HG03064 (cell line): ENCODE data around the gene LEPROT.

ENCODE experiments used
- ATAC-seq: cut with Tn5 transposase; IDR thresholded peaks from one replicate; pipeline ENCODE4 v1.9.1; 2021; ENCODE audit warnings: low read depth; ENCODE audit not compliant: unreplicated experiment

LEPROT gene

DNA sequence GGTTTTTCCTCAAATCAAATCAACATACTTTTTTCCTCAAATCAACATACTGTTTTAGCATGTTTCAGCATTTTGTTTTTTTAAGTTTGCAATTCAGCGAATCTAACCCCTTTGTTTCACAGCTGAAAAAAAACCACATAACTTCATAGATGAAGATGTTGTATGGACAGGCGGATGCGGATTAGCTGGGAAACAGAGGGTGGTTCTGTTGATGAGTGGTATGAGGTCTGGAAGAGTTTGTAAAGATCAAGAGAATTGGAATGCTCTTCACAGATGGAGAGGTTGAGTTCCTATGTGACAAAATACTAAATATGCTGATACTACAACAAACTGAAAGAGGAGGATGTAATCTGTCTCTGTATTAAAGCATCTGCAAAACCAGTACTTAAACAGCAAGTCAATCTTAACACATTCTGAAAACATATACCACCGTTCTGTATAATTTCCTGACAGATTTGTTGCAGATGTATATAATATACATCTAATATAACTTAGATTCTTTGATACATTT lies 10.6 kb upstream of the LEPROT start:
- no peak for ATAC-seq

DNA sequence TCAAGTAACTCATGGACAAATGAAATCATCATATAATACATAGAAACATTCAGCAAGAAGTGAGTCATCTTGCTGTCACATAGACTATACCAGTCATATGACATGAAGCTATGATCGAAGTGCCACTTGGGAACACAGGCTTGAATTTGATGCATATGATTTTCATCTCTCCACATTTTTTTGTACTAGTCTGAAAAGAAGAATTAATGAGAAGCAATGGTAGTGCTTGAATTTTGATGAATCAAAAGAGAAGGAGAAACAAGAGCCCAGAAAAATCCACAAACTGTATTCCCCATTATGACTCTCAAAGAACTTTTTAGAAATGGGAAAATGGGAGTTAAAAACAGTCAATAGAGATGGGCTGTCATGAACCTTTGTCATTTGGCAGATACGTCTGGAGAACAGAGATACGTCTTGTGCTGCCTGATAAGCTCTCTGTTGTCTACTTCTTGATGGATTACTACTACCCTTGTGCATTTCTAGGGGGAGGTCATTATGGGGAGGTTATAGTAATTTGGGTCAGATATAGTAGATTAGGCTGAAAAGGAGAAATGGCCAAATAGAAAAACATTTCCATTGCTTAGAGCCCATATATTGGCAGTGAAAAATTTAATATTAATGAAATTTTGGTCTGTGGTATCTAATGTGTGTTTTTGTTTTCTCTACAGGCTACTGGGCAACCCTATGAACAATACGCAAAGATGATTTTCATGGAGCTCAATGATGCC lies 8.0 kb upstream of the LEPROT start:
- ATAC-seq, result no peak

DNA sequence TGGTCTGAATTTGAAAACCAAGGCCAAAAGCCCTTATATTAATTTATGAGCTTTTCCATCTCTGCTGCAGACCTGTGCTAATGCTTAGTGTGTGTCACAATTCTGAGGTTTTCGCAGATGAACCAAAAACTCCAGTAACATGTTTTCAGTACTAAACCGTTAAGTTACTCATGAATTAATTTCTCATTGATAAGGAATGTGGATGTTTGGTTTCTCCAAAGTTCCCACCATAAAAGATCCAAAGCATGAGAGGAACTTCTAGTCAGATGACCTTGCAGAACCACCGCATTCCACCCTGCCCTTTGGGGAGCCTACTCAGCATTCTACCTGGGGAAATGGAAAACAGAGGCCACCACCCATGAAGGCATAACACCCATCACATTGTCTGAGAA lies 7.5 kb upstream of the LEPROT start:
- ATAC-seq, result no peak

DNA sequence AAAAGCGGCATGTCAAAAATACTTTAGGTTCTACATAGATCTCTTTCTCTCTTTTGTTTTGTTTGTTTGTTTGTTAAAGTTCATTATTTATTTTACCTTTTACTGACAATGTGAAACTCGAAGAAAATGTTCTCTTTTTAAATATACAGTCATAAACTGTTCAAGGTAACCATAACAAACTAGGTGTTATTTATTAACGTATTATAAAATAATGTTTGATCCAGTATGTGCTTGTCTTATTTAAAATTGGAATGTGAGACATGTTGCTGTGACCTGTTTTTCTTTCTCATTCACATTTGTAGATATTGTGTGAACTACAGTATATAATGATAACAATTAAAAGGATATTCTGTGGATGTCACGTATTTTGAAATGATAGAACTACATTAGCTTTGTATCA lies 5.9 kb upstream of the LEPROT start:
- no peak for ATAC-seq

DNA sequence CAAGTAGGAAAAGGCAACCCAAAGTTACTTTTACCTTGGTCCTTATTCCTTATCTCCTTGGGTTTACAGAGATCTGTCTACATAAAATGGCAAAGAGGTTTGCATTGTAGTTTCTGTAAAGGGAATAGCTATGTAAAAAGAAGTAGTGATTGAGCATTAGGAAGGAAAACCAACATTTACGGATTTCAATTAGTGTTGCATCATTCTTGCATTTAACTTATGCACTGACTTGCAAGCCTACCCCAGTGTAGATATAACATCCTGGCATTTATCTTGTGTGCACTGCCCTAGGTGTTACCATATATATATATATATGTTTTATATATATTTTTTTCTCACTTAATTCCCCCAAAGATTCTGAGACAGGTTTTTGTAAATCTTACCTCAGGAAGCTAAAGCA lies 3.7 kb upstream of the LEPROT start:
- ATAC-seq, result no peak

DNA sequence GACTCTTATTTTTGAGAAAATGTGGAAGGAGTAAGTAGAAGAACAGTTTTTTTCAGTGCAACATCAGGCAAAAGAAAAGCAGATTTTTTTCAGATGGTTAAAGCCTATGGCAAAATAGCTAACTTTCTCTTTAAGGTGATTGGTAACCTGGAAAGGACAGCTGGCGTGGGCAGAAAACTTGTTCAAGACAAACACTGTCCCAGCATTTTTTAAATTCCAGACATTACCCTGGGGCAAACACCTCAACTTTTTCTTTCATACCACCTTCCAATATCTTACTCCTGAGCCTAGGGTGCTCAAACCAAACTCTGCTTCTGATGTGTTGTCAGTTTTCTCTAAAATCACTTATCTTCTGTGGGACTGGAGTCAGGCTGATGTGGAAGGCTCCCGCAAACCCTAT lies 2.7 kb upstream of the LEPROT start:
- ATAC-seq, result no peak

DNA sequence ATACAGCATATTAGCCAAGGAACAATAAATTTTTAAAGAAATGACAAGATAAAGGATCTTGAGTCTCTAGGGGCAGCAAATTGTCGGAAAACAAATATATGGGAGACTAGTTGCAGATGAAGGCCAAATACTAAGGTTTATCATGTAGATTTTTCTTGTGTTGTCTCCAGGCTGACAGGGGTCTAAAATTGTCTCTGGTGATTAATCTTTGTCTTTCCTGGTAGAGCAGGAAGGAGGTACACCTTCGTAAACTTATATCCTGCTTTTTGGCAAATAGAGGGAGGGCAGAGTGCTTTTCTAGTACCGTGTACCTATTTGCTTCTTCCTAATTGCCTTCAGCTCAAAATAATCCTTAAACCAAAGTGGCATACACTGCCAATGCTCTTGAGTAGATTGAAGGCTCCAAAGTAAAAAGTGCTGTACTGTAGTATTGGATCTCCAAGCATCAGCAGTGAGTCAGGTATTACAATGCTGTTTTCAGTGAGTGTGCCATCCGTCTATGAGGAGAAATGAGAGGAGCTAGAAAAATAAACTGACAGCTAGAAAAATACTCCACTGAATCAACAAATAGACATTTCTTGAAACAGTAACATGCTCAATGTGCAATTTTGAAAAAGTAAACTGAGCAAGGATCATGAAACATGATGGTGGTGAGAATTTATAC lies 1.8 kb upstream of the LEPROT start:
- no peak for ATAC-seq

DNA sequence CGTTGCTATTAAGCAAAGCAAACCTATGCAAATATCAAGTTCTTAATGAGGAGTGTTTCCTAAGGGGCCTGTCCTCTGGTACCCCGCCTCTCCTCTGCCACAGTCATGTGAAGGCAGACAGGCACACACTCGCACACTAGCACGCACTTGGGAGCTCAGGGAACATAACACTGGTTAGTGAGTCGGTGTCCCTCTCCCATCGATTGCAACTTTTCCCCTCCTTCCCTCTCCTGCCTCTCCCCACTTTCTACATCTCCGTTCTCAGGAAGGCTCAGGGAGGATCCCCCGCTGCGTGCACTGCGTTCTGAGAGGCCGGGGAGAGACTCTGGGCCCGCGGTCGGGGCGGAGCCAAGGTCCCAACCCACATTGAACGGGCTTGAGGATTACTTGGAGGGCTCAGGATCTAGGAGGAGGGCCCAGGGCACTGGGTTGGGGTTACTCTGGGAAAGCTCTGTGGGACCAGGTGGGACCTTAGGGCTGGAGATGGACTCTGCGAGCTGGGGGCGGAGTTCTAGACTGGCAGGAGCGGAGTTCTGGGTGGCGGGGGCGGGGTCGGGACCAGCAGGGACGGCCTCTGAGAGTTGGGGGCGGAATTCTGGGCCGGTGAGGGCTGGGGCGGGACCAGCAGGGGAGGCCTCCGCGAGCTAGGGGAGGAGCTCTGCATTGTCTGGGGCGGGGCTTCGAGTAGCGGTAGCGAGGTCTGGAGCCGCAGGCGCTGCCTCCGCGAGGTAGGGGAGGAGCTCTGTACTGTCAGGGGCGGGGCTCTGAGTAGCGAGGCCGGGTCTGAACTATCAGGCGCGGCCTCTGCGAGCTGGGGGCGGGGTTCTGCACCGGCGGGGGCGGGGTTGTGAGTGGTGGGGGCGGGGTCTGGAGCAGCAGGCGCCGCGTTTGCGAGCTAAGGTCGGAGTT lies 533 bp upstream of the LEPROT start:
- peak; percentile 94 for ATAC-seq

DNA sequence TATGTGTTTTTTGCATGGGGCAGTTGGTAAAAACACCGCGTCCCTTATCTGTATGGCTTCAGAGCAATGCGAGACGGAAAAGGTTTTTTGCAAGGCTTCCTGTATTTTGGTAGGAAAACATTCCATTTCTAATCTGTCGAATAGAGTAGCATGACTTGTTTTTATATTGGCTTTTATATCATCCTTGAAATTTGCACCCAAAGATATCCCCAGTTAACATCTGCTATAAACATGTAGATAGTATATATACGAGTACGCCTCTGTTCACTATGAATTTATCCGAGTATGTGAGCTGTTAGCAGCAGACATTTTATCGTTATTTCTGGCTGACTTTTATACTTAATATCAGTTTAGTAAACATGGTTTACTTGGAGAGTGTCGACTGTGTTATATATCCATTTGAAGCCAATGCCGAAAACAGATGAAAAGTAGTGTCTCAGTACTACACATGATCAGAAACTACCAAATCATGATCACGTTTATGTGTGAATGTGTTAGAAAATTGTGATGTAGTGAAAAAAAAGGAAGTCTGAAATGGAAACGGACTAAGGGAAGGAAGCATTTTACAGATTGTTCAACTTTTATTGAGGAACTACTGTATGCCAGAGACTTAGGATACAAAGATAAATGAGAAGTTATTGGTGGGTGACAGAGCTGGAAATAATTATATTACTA lies 1.0 kb downstream of the LEPROT start:
- no peak for ATAC-seq

DNA sequence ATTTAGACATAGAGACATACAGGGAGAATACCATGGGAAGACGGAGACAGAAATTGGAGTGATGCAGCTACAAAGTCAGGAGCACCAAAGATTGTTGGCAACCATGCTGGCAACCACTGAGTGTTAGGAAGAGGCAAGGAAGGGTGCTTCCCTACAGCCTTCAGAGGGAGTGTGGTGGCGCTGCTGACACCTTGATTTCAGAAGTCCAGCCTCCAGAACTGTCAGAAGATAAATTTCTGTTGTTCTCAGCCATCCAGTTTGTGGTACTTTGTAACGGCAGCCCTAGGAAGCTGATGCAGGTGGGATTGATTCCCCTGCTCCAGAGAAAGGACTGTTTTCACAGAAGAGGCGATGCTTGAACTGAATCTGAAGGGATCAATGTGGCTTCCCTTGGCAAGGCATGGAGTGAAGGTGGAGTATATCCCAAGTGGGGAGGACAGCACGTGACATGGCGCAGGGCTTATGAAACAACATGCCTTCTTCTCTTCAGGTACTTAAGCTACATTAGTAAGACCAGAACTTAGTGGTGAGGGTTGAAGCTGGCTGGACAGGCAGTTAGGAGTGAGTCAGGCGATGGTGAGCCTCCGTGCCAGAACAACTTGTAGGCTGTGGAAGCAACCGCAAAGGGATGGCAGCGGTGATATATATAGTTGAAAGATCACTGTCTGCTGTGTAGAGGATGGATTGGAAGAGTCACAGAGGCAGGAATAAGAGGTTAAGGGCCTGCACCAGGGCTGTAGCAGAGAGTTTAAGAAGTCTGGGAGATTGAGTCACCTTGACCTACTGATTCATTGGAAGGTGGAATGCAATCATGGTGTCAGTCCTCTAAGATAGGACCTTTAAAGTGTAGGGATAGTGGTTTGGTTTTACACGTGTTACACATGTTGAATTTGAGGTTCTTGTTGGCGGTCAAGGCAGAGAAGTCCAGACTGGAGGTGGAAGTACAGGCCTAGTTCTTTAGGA lies 2.1 kb downstream of the LEPROT start:
- ATAC-seq, result no peak

DNA sequence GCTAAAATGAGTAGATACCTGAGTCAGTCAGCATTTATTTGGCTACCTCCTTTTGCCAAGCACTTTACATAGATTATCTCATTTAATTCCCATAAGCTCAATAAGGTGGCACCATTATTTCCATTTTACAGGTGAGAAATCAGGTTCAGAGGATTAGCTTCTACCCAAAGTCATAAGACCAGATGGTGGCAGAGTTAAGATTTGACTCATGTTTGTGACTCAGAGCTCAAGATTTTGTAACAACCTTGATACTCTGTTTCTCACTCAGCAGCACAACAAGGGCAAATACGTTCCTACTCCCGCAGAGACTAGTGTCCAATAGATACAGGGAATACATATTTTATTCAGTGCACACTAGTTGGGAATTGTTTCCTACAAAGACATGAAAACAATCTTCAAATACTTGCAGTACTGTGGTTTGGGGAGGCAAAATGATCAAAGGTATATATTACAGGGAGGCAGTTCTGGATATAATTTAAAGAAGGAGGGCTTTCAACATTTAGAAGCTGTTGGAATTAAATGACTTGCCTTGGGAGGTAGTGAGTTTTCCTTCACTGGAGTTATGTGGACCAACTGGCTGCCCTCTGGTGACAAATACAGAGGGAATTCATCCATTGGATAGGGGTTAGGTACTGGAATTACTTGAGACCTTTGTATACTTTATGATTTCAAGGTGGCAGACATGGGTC lies 3.6 kb downstream of the LEPROT start:
- ATAC-seq, result no peak

DNA sequence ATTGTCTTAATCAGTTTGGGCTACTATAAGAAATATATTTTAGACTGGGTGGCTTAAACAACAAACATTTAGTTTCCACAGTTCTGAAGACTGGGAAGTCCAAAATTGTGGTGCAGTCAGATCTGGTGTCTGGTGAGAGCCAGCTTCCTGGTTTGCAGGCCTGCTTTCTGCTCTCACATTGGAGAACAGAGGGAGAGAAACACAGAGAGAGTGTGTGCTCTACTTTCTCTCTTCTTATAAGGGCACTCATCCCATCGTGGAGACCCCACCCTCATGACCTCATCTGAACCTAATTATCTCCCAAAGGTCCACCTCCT lies 4.1 kb downstream of the LEPROT start:
- no peak for ATAC-seq

DNA sequence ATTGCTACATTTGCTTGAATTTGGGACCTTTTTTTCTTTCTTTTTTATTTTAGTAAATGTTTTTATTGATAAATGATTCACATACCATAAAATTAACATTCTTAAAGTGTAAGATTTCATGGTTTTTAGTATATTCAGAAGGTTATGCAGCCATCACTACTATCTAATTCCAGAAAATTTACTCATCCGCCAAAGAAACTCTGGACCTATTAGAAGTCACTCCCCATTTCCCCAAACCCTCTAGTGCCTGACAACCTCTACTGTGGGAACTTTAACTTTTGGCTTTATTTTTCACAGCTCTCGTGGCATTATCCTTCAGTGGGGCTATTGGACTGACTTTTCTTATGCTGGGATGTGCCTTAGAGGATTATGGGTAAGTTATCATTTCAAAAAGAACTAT lies 4.5 kb downstream of the LEPROT start:
- no peak for ATAC-seq

DNA sequence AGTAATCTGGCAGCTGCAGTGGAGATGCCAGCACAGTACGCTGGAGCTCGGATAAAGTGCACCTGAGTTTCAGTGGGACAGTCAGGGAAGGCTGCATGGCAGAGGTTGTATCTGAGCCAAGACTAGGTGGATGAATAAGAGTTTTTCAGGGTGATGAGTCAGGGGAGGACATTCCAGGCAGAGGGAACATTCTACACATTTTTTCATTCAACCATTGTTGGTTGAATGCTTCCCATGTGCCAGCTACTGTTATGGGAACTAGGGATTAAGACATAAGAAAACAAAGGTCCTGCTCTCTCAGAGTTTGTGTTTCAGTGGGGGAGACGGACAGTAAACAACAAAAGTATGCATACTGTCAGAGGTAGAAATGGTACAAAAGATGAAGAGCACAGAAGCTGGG lies 5.2 kb downstream of the LEPROT start:
- no peak for ATAC-seq

DNA sequence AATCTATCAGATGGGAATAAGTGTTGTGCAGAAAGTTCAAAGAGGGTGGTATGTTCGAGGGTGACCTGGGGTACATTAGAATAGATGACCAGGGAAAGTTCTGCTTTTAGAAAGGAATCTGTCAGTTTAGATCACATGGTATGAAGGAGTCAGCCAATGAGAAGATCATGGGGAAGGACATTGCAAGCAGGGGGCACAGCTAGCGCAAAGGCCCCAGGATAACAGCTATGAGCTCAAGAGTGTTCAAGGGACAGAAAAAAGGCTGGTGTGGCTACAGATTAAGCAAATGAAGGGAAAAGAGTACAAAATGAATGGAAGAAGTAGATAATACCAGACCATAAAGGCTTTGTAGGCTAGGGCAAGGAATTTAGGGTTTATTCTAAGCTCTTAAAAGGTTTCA lies 8.6 kb downstream of the LEPROT start:
- ATAC-seq, result no peak

DNA sequence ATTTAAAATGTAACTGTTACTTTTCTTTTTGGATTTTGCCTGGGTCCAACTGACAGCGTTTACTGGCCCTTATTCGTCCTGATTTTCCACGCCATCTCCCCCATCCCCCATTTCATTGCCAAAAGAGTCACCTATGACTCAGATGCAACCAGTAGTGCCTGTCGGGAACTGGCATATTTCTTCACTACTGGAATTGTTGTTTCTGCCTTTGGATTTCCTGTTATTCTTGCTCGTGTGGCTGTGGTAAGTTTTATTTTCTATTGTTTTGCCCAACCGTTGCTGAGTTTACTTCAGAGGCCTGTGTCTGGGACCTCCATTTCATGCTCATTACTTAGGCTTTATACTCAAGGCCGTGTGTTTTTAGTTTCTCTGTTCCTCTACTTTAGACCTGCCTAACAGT lies 9.3 kb downstream of the LEPROT start:
- ATAC-seq, result no peak

DNA sequence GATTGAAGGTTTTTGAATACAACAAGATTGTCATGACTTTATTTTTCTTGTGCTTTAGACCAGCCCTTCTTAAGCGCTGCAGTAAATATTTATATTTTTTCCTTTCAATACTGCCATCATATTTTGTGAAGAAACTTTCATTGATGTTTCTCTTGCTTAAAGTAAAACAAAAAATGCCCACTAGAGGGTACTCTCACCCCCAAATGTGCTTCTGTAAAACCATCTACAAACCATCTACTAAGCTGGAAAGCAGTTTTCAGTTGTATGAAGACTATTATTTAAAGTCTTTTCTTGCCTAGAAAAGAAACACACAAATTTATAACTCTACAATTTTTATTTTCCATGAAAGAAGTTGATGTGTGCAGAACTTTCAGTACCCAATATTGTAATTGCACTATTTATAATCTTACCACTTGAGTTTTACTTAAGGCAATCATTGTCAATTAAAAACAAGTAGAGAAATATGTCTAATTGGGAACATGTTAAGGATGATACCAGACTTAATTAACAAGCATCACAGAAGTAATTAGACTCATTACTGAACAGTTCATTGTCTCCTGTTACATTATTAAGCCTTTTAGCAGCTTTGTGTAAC lies 10.7 kb downstream of the LEPROT start:
- ATAC-seq, result no peak

DNA sequence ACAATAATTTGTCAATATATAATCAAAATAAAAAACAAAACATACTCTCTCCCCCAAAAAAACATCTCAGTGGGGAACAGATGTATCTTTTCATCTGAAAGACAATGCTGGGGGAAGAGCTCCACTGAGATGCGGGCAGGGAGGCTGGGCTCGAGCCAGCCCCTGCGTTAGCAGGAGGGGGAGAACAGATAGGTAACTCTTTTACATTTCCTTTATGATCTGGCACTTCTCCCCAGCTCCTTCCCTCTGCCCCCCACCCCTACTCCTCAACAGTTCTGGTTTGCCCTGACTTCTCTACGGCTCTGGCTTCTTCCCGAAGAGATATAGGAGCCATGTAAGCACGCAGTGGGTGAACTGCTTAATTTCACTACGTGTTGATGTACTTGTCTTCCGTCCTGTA lies 12.4 kb downstream of the LEPROT start:
- no peak for ATAC-seq

DNA sequence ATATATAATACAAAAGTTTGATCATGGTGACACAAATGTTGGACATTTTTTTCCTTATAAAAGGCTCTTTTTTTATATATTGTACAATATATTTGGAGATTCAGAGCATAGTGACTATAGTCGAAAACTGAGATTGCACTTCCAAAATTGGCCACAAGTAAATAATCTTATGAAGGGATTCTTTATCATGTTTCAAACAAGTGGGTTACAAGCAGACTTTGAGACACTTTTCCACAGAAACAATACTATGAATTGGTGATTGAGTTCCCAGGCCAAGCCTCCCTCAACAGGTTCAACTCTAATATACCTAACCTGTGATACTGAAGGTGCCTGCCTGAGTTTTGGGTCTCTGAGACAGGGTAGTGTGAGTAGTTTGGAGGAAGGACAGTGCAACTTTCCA lies 13.8 kb downstream of the LEPROT start:
- no peak for ATAC-seq
